ENCODE measurements around the gene HAPLN1.

GRCh38 chr5:83633285-83633684 lies 87.4 kb downstream of the HAPLN1 start:
- TF ChIP-seq POLR2A (IDR thresholded peaks at IDR 0.05): no peak
- TF ChIP-seq CTCF (IDR thresholded peaks at IDR 0.05): no peak
